Ovary (tissue), 3 donors: ENCODE data around the gene EXOG.

ENCODE experiments used
- EP300 ChIP-seq: sonication (generic); formaldehyde crosslinking; IDR thresholded peaks from one replicate; pipeline ENCODE4 v1.6.1; 2017; ENCODE audit warnings: antibody characterized with exemption
- POLR2A ChIP-seq: fragments of 450-650 bp; IDR thresholded peaks from one replicate; pipeline ENCODE4 v1.6.1; 2017; ENCODE audit warnings: antibody characterized with exemption, mild to moderate bottlenecking, moderate library complexity
- TF ChIP-seq, protein P1 (sequence below), 3 donors: fragments of 450-650 bp in 2 of 3; fragments of 200-600 bp in 1 of 3; IDR thresholded peaks; one replicate each; pipeline versions ENCODE4 v1.5.1 to v1.8.0; 2016 to 2022; ENCODE audit warnings: antibody characterized with exemption in 3 of 3, mild to moderate bottlenecking in 1 of 3
- donor health status: DM: no; HTN: no; CAD: no.

DNA sequence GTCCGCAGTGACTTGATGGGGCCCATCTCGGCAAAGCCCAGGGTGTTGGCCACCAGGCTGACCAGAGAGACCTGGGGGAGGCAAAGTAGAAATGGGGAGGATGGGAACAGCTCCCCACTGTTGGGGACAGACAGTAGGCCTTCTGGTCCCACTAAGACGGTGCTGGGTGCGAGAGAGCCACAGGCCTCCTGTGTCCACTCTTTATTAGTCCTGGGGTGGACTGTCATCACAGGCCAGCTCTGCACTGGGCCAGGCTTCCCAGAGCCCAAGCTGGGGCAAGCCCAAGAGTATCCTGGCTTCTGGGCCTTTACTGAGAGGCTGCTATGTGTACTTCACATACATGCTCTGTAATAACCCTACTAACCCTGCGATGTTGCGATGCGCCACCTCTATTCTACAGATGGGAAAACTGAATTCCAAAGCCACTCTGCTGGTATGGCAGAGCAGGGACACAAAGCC is 66.4 kb downstream of the EXOG start:
- TF ChIP-seq POLR2A (no peak), EP300 (no peak)
- TF ChIP-seq, protein P1, sequence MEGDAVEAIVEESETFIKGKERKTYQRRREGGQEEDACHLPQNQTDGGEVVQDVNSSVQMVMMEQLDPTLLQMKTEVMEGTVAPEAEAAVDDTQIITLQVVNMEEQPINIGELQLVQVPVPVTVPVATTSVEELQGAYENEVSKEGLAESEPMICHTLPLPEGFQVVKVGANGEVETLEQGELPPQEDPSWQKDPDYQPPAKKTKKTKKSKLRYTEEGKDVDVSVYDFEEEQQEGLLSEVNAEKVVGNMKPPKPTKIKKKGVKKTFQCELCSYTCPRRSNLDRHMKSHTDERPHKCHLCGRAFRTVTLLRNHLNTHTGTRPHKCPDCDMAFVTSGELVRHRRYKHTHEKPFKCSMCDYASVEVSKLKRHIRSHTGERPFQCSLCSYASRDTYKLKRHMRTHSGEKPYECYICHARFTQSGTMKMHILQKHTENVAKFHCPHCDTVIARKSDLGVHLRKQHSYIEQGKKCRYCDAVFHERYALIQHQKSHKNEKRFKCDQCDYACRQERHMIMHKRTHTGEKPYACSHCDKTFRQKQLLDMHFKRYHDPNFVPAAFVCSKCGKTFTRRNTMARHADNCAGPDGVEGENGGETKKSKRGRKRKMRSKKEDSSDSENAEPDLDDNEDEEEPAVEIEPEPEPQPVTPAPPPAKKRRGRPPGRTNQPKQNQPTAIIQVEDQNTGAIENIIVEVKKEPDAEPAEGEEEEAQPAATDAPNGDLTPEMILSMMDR (IDR thresholded peaks at IDR 0.05), result no peak
